Measurements from ENCODE around the gene CFAP100. TPM values are rescaled to one million over a fixed set of nuclear protein-coding genes. Genes with fewer than 3 reads are reported as not detected.

The CFAP100 gene
- total RNA-seq, 4 donors from 2014 or later: not detected

- no peaks in the 10 kb centered on the region for H3K9me3 ChIP-seq
- H3K27ac ChIP-seq: no peak overlapping the region
- 96 to 98% methylated on average over 6 of the region's 6 CpGs for WGBS, 2 donors
- H3K36me3 ChIP-seq: no peaks in the 10 kb centered on the region
- intact Hi-C loops (cut with DNase I): no loop called here
- no peaks in the 10 kb centered on the region for H3K27me3 ChIP-seq
- H3K4me3 ChIP-seq (replicated peaks in 1 of 3): no peak overlapping the region
- H3K4me1 ChIP-seq: no peaks in the 10 kb centered on the region
- DNase-seq: no peak
- no peak for TF ChIP-seq CTCF (IDR thresholded peaks at IDR 0.05)
- TF ChIP-seq POLR2A (IDR thresholded peaks at IDR 0.05): no peak
Measured at GRCh38 chr3:126367316-126367805, 27.3 kb upstream of the CFAP100 start.

GRCh38 chr3:126369490-126369889, 25.2 kb upstream of the CFAP100 start:
- intact Hi-C loops (cut with DNase I): no loop called here
- no peaks in the 10 kb centered on the region for H3K9me3 ChIP-seq
- TF ChIP-seq POLR2A (IDR thresholded peaks at IDR 0.05) (no peak), CTCF (IDR thresholded peaks at IDR 0.05) (no peak)

GRCh38 chr3:126370055-126370454, 24.7 kb upstream of the CFAP100 start:
- Histone ChIP-seq H3K27ac (no peak overlapping the region), H3K36me3 (no peaks in the 10 kb centered on the region), H3K27me3 (no peaks in the 10 kb centered on the region), H3K4me1 (peaks cover 0 to 8% of the 10 kb centered on the region in 2 donors), H3K9me3 (no peaks in the 10 kb centered on the region), H3K4me3 (replicated peaks in 1 of 3) (no peak overlapping the region)
- intact Hi-C loops (cut with DNase I): no loop called here
- TF ChIP-seq POLR2A (IDR thresholded peaks at IDR 0.05): no peak
- TF ChIP-seq CTCF (IDR thresholded peaks at IDR 0.05): no peak
- WGBS, 2 donors: 61 to 64% methylated on average over 4 of the region's 4 CpGs
- no peak for DNase-seq

More at GRCh38 chr3:126369490-126369889, 25.2 kb upstream of the CFAP100 start:
- H3K36me3 ChIP-seq: no peaks in the 10 kb centered on the region
- DNase-seq: no peak
- H3K4me1 ChIP-seq: peaks cover 0 to 8% of the 10 kb centered on the region in 2 donors
- H3K27me3 ChIP-seq: no peaks in the 10 kb centered on the region
- no peak overlapping the region for H3K27ac ChIP-seq
- WGBS, 2 donors: 91 to 98% methylated on average over 2 of the region's 2 CpGs
- no peak overlapping the region for H3K4me3 ChIP-seq (replicated peaks in 1 of 3)

- H3K4me3 ChIP-seq (replicated peaks in 1 of 3): no peak overlapping the region
- H3K9me3 ChIP-seq: no peaks in the 10 kb centered on the region
- TF ChIP-seq CTCF (IDR thresholded peaks at IDR 0.05) (no peak), POLR2A (IDR thresholded peaks at IDR 0.05) (no peak)
- intact Hi-C loops (cut with DNase I): no loop called here
- no peak for DNase-seq
- no peak overlapping the region for H3K27ac ChIP-seq
- no peaks in the 10 kb centered on the region for H3K27me3 ChIP-seq
- peaks cover 0 to 8% of the 10 kb centered on the region in 2 donors for H3K4me1 ChIP-seq
- H3K36me3 ChIP-seq: no peaks in the 10 kb centered on the region
- WGBS, 2 donors: 90 to 98% methylated on average over 3 to 7 of the region's 7 CpGs
Measured at GRCh38 chr3:126370606-126371005, 24.1 kb upstream of the CFAP100 start.

- H3K4me1 ChIP-seq: peaks cover 0 to 8% of the 10 kb centered on the region in 2 donors
- H3K27me3 ChIP-seq: no peaks in the 10 kb centered on the region
- no peak overlapping the region for H3K27ac ChIP-seq
- TF ChIP-seq POLR2A (IDR thresholded peaks at IDR 0.05) (no peak), CTCF (IDR thresholded peaks at IDR 0.05) (no peak)
- H3K9me3 ChIP-seq: no peaks in the 10 kb centered on the region
- no peaks in the 10 kb centered on the region for H3K36me3 ChIP-seq
- DNase-seq: no peak
- H3K4me3 ChIP-seq (replicated peaks in 1 of 3): no peak overlapping the region
- 87 to 89% methylated on average over 16 to 21 of the region's 22 CpGs for WGBS, 2 donors
- intact Hi-C loops (cut with DNase I): no loop called here
Measured at GRCh38 chr3:126371096-126371705, 23.5 kb upstream of the CFAP100 start.

Measured in thyroid gland (tissue), 4 donors.